Naive thymus-derived CD4-positive, alpha-beta T cell (primary cell): ENCODE results near the gene MARVELD1. TPM values are rescaled to one million over a fixed set of nuclear protein-coding genes. Genes with fewer than 3 reads are reported as not detected.

Experiments
- ATAC-seq: fragments of 150-1000 bp; cut with Tn5 transposase; 2 replicates; pipeline ENCODE4 v1.10.0; 2021; ENCODE audit warnings: mild to moderate bottlenecking, moderate library complexity
- CTCF ChIA-PET: fragments of 350-600 bp; sonication (Branson Sonifier 250); formaldehyde crosslinking; loops from one replicate; lab custom pipeline; 2021; ENCODE audit warnings: antibody characterized with exemption; lab: Charles Lee
- POLR2A ChIA-PET: fragments of 350-600 bp; sonication (Branson Sonifier 250); formaldehyde crosslinking; loops from one replicate; lab custom pipeline; 2021; ENCODE audit warnings: antibody characterized with exemption, inconsistent platforms; lab: Charles Lee
- DNase-seq, 9 donors: peaks; one replicate each; pipeline versions ENCODE4 v3.0.0 to v3.0.0-alpha.2; 2020 to 2022; ENCODE audit warnings: mixed read lengths in 1 of 9
- H3K27ac ChIP-seq: one replicate; pipeline ENCODE4 v1.7.0; 2013; ENCODE audit warnings: mild to moderate bottlenecking, low read depth, low read length, moderate library complexity
- H3K27me3 ChIP-seq, 2 donors: one replicate each; pipeline ENCODE4 v1.7.0; 2013; ENCODE audit warnings: low read length in 2 of 2, mild to moderate bottlenecking in 2 of 2, moderate library complexity in 2 of 2; ENCODE audit not compliant: control insufficient read depth in 2 of 2, insufficient read depth in 2 of 2
- H3K36me3 ChIP-seq, 3 experiments: 1 replicate in 2 of 3; 2 replicates in 1 of 3; pipeline ENCODE4 v1.7.0; 2013; ENCODE audit warnings: low read length in 3 of 3, mild to moderate bottlenecking in 3 of 3, moderate library complexity in 1 of 3; ENCODE audit not compliant: insufficient read depth in 3 of 3, control insufficient read depth in 2 of 3
- H3K4me1 ChIP-seq, 2 donors: one replicate each; pipeline ENCODE4 v1.7.0; 2013; ENCODE audit warnings: low read length in 2 of 2, mild to moderate bottlenecking in 2 of 2, moderate library complexity in 1 of 2; ENCODE audit not compliant: control insufficient read depth in 2 of 2, insufficient read depth in 2 of 2
- H3K4me3 ChIP-seq: 2 replicates; pipeline ENCODE4 v1.7.0; 2013; ENCODE audit warnings: mild to moderate bottlenecking, low read length
- H3K9me3 ChIP-seq, 3 experiments: 1 replicate in 2 of 3; 2 replicates in 1 of 3; pipeline ENCODE4 v1.7.0; 2013; ENCODE audit warnings: low read length in 3 of 3; ENCODE audit not compliant: control insufficient read depth in 2 of 3
- H3K27ac Mint-ChIP-seq, 9 donors: one replicate each; pipeline ENCODE4 v1.8.0; 2020 to 2022; ENCODE audit warnings: mixed read lengths in 9 of 9, mild to moderate bottlenecking in 8 of 9, moderate library complexity in 5 of 9, inconsistent platforms in 2 of 9
- H3K27me3 Mint-ChIP-seq, 5 donors: one replicate each; pipeline ENCODE4 v1.8.0; 2021 to 2022; ENCODE audit warnings: mixed read lengths in 5 of 5, mild to moderate bottlenecking in 1 of 5
- H3K36me3 Mint-ChIP-seq, 5 donors: one replicate each; pipeline ENCODE4 v1.8.0; 2020 to 2022; ENCODE audit warnings: mixed read lengths in 5 of 5, mild to moderate bottlenecking in 3 of 5, inconsistent platforms in 1 of 5
- H3K4me1 Mint-ChIP-seq, 7 donors: one replicate each; pipeline ENCODE4 v1.8.0; 2020 to 2022; ENCODE audit warnings: mixed read lengths in 7 of 7, mild to moderate bottlenecking in 3 of 7, inconsistent platforms in 1 of 7
- H3K4me3 Mint-ChIP-seq, 10 donors: one replicate each; pipeline ENCODE4 v1.8.0; 2020 to 2022; ENCODE audit warnings: mild to moderate bottlenecking in 10 of 10, mixed read lengths in 10 of 10, moderate library complexity in 6 of 10, inconsistent platforms in 2 of 10
- H3K9me3 Mint-ChIP-seq, 11 donors: one replicate each; pipeline ENCODE4 v1.8.0; 2020 to 2022; ENCODE audit warnings: mixed read lengths in 11 of 11, mild to moderate bottlenecking in 4 of 11, inconsistent platforms in 1 of 11, moderate library complexity in 1 of 11
- intact Hi-C, 2 donors: fragments of 100-400 bp; cut with micrococcal nuclease; formaldehyde crosslinking; loops; one replicate each; pipeline ENCODE4 v1.15.1; 2023
- polyA plus RNA-seq, 2 donors: library from polyadenylated mRNA; unstranded; fragments of 300-500 nt; fragmentation: Illumina TruSeq; gene quantifications; one replicate each; pipeline ENCODE4 v1.2.3, GENCODE V29; 2021
- total RNA-seq, 6 experiments: library from RNA in 5 of 6; stranded (reverse) in 5 of 6; gene quantifications; 1 replicate in 5 of 6; 2 replicates in 1 of 6; pipeline ENCODE4 v1.2.3 and lab custom pipeline; 2021 to 2026

Gene MARVELD1
- total and polyA plus RNA-seq, 7 experiments from 2014 or later, result 0.07 to 5.0 (median 1.1) TPM

- Histone ChIP-seq H3K27me3 (no peaks in the 10 kb centered on the region), H3K4me1 (no peaks in the 10 kb centered on the region), H3K4me3 (no peak overlapping the region), H3K36me3 (peaks cover 0 to 30% (median 8%) of the 10 kb centered on the region in 3 experiments), H3K27ac (no peak overlapping the region), H3K9me3 (no peaks in the 10 kb centered on the region)
- no peak overlapping the region for H3K4me3 Mint-ChIP-seq
- H3K9me3 Mint-ChIP-seq, result peaks cover 0 to 2% (median 0%) of the 10 kb centered on the region in 11 donors
- CTCF ChIA-PET, result no interaction called here
- peak overlapping the region in 2 of 9 donors; percentile 13 to 24 for H3K27ac Mint-ChIP-seq
- H3K27me3 Mint-ChIP-seq, result peaks cover 4 to 9% (median 6%) of the 10 kb centered on the region in 5 donors
- H3K36me3 Mint-ChIP-seq, result peaks cover 0 to 39% (median 11%) of the 10 kb centered on the region in 5 donors
- DNase-seq (no peak), ATAC-seq (no peak)
- intact Hi-C loops, result loop anchor here in 1 of 2 donors (10.0 kb wide), 1 partner anchor 260 kb away; no protein-coding TSS in a partner anchor
- peaks cover 0 to 7% (median 0%) of the 10 kb centered on the region in 7 donors for H3K4me1 Mint-ChIP-seq
- POLR2A ChIA-PET, result interaction anchor here (1.8 kb wide), 1 partner anchor 28 kb away, joined by 3 read pairs; the partner anchor contains the start of gene ZFYVE27
Measured at GRCh38 chr10:97764519-97764931, 51.0 kb downstream of the MARVELD1 start.

DNA sequence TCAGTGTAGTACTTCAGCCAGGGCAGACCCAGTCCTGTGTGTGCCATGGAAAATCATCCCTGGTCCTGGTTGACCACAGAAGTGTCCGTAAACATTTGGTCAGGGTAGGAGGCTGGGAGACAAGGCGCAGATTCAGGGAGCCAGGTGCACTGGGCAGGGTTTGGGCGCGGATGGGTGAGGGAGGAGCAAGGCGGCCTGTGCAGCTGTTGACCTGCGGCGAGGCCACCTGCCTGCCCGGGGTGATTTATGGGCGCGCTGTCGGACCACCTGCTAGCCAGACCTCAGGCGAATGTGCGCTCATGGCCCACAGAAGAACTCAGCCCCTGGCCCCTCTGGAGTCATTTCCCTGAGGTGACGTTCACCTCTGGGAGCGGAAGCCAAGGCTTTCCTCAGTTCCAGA lies 51.7 kb downstream of the MARVELD1 start:
- no peak for DNase-seq
- no peak overlapping the region for H3K27ac Mint-ChIP-seq
- POLR2A ChIA-PET, result interaction anchor here (1.8 kb wide), 1 partner anchor 29 kb away, joined by 3 read pairs; the partner anchor contains the start of gene ZFYVE27

DNA sequence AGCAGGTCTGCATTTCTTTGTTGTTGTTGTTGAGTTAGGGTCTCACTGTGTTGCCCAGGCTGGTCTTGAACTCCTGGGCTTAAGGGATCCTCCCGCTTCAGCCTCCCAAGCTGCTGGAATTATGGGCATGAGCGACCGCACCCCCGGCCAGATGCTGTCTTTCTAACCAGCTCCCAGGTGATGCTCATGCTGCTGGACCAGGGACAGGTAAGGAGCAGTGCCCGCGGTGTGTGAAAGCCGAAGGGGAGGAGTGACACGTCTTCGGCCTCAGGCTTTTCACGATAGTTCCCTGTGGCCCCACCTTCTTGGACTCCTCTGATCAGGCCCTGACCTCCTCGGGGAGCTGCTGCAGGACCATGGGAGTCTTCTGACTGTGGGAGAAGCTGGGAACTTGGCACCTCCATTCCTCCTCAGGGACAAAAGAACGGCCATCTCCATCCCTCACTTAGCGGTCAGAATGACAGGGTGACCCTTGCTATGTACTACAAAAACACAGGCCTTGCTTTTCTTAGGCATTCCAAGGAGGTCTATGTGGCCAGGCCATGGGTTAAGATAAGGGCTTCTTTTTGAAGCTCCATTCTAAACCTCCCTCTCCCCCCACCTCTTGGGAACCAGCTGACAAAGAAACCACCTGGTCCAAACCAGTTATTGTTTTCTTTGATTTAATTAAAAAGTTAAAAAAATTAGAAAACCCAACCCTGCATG lies 52.7 kb downstream of the MARVELD1 start:
- no peak overlapping the region for H3K4me3 Mint-ChIP-seq
- CTCF ChIA-PET, result interaction anchor here (0.7 kb wide), 1 partner anchor 187 kb away, joined by 3 read pairs; no protein-coding TSS in a partner anchor
- peaks cover 0 to 27% (median 11%) of the 10 kb centered on the region in 5 donors for H3K36me3 Mint-ChIP-seq
- Histone ChIP-seq H3K27me3 (peaks cover 0 to 4% of the 10 kb centered on the region in 2 donors), H3K4me3 (no peak overlapping the region), H3K36me3 (peaks cover 0 to 13% (median 0%) of the 10 kb centered on the region in 3 experiments), H3K27ac (no peak overlapping the region), H3K9me3 (no peaks in the 10 kb centered on the region), H3K4me1 (no peaks in the 10 kb centered on the region)
- peaks cover 0 to 2% (median 0%) of the 10 kb centered on the region in 11 donors for H3K9me3 Mint-ChIP-seq
- POLR2A ChIA-PET, result no interaction called here
- H3K4me1 Mint-ChIP-seq, result peaks cover 0 to 15% (median 3%) of the 10 kb centered on the region in 7 donors
- H3K27me3 Mint-ChIP-seq, result peaks cover 16 to 24% (median 23%) of the 10 kb centered on the region in 5 donors
- DNase-seq, result no peak
- no peak overlapping the region for H3K27ac Mint-ChIP-seq
- intact Hi-C loops, result loop anchor here in 1 of 2 donors (10.0 kb wide), 1 partner anchor 259 kb away; no protein-coding TSS in a partner anchor
- no peak for ATAC-seq

More for the DNA sequence above, 51.7 kb downstream of the MARVELD1 start:
- H3K27me3 Mint-ChIP-seq, result peaks cover 8 to 16% (median 12%) of the 10 kb centered on the region in 5 donors
- Histone ChIP-seq H3K9me3 (no peaks in the 10 kb centered on the region), H3K4me3 (no peak overlapping the region), H3K36me3 (peaks cover 0 to 23% (median 2%) of the 10 kb centered on the region in 3 experiments), H3K27ac (no peak overlapping the region), H3K27me3 (no peaks in the 10 kb centered on the region), H3K4me1 (no peaks in the 10 kb centered on the region)
- CTCF ChIA-PET, result interaction anchor here (0.7 kb wide), 1 partner anchor 104 kb away, joined by 6 read pairs; no protein-coding TSS in a partner anchor
- peaks cover 0 to 2% (median 0%) of the 10 kb centered on the region in 11 donors for H3K9me3 Mint-ChIP-seq
- no peak for ATAC-seq
- H3K4me3 Mint-ChIP-seq, result no peak overlapping the region
- H3K36me3 Mint-ChIP-seq, result peaks cover 0 to 32% (median 11%) of the 10 kb centered on the region in 5 donors
- intact Hi-C loops, result loop anchor here in 1 of 2 donors (10.0 kb wide), 1 partner anchor 260 kb away; no protein-coding TSS in a partner anchor
- peaks cover 0 to 8% (median 0%) of the 10 kb centered on the region in 7 donors for H3K4me1 Mint-ChIP-seq

DNA sequence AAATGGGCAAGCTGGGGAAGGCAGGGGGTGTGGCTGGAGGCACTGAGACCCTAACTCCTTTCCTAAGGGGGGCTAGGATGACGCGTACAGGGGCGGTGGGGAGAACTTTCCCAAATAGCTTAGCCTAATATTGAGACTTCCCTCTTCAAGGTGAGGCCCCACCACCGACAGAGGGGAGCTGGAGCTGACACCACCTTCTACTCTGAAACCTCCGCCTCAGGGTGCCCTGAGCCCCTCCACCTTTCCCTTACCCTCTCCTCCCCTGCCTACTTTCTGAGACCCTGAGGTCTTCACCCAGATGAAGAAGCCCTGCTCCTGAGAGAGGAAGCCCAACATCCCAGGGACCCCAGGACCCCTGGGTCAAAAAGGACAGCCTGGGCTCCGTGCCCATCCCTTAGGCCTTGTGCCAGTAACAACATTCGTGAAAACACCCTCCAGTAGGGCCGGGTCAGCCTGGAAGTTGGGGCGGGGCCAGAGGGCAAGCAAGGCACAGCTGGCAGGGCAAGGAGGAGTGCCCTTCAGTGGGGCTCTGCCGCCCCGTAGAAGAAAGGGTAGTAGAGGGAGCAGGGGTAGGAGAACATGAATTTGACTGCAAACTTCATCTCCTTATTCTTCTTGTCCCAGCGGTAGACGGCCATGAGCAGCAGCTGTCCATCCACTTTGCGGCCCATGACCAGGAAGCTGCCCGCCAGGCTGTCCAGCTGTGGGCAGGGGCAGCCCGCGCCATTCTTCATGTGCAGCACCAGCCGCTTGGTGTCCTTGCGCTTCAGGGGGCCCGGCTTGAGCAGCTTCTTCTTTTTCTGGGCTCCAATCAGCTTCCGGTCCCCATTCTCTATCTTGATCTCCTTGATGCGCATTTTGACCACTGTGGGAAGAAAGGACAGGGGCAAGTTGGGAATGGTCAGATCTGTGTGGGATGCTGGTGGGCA lies 53.7 kb downstream of the MARVELD1 start:
- Mint-ChIP-seq H3K36me3 (peaks cover 1 to 20% (median 6%) of the 10 kb centered on the region in 5 donors), H3K4me3 (no peak overlapping the region), H3K9me3 (peaks cover 0 to 2% (median 0%) of the 10 kb centered on the region in 11 donors), H3K4me1 (peaks cover 3 to 20% (median 8%) of the 10 kb centered on the region in 7 donors), H3K27ac (no peak overlapping the region), H3K27me3 (peaks cover 20 to 29% (median 29%) of the 10 kb centered on the region in 5 donors)
- H3K9me3 ChIP-seq, result no peaks in the 10 kb centered on the region
- no peaks in the 10 kb centered on the region for H3K4me1 ChIP-seq
- H3K36me3 ChIP-seq, result peaks cover 0 to 3% (median 0%) of the 10 kb centered on the region in 3 experiments
- no peak overlapping the region for H3K27ac ChIP-seq
- intact Hi-C loops, result loop anchor here in 1 of 2 donors (10.0 kb wide), 1 partner anchor 258 kb away; no protein-coding TSS in a partner anchor
- DNase-seq (no peak), ATAC-seq (no peak)
- CTCF ChIA-PET, result interaction anchor here (0.6 to 0.7 kb wide), 2 partner anchors 14 to 186 kb away, joined by 3 read pairs; no protein-coding TSS in a partner anchor
- no peak overlapping the region for H3K4me3 ChIP-seq
- POLR2A ChIA-PET, result interaction anchor here (2.0 kb wide), 1 partner anchor 14 kb away, joined by 7 read pairs; no protein-coding TSS in a partner anchor
- peaks cover 0 to 4% of the 10 kb centered on the region in 2 donors for H3K27me3 ChIP-seq

Other genes starting within 250 kb of the MARVELD1 start
- 100 to 1,000 TPM in 2 of 5 experiments, 10 to 100 TPM in 3; 68.7 to 113 (median 87.9) TPM for gene MMS19, start 215.3 kb upstream of the MARVELD1 start, total RNA-seq
- 10 to 100 TPM; 37.4 to 59.0 TPM for gene MMS19, start 215.3 kb upstream of the MARVELD1 start, polyA plus RNA-seq
- gene UBTD1, start 214.8 kb upstream of the MARVELD1 start, total RNA-seq, result 1 to 10 TPM in 4 of 5 experiments, under 1 TPM in 1; 0.94 to 4.2 (median 2.1) TPM
- gene UBTD1, start 214.8 kb upstream of the MARVELD1 start, polyA plus RNA-seq, result 1 to 10 TPM; 1.2 to 2.9 TPM
- gene ANKRD2, start 141.0 kb upstream of the MARVELD1 start, total RNA-seq, result under 1 TPM in 1 of 5 experiments, not detected in 4; 0.22 TPM
- not detected for gene ANKRD2, start 141.0 kb upstream of the MARVELD1 start, polyA plus RNA-seq
- gene HOGA1, start 129.3 kb upstream of the MARVELD1 start, total RNA-seq, result not detected
- not detected for gene HOGA1, start 129.3 kb upstream of the MARVELD1 start, polyA plus RNA-seq
- gene C10orf62, start 124.0 kb upstream of the MARVELD1 start, total RNA-seq, result not detected
- not detected for gene C10orf62, start 124.0 kb upstream of the MARVELD1 start, polyA plus RNA-seq
- 1 to 10 TPM in 4 of 5 experiments, under 1 TPM in 1; 0.78 to 4.1 (median 1.5) TPM for gene MORN4, start 80.2 kb upstream of the MARVELD1 start, total RNA-seq
- 1 to 10 TPM; 1.3 to 5.9 TPM for gene MORN4, start 80.2 kb upstream of the MARVELD1 start, polyA plus RNA-seq
- gene PI4K2A, start 73.1 kb upstream of the MARVELD1 start, total RNA-seq, result 10 to 100 TPM in 4 of 5 experiments, 1 to 10 TPM in 1; 9.0 to 33.8 (median 11.0) TPM
- gene PI4K2A, start 73.1 kb upstream of the MARVELD1 start, polyA plus RNA-seq, result 1 to 10 TPM; 5.5 to 8.7 TPM
- gene AVPI1, start 26.5 kb upstream of the MARVELD1 start, total RNA-seq, result 10 to 100 TPM in 1 of 5 experiments, 1 to 10 TPM in 3, under 1 TPM in 1; 0.65 to 10.6 (median 2.5) TPM
- gene AVPI1, start 26.5 kb upstream of the MARVELD1 start, polyA plus RNA-seq, result 1 to 10 TPM; 1.4 to 1.9 TPM
- gene ZFYVE27, start 23.4 kb downstream of the MARVELD1 start, total RNA-seq, result 10 to 100 TPM; 31.0 to 68.8 (median 61.8) TPM
- gene ZFYVE27, start 23.4 kb downstream of the MARVELD1 start, polyA plus RNA-seq, result 10 to 100 TPM; 32.9 to 41.0 TPM
- under 1 TPM in 2 of 5 experiments, not detected in 3; 0.43 to 0.46 TPM for gene SFRP5, start 58.3 kb downstream of the MARVELD1 start, total RNA-seq
- gene SFRP5, start 58.3 kb downstream of the MARVELD1 start, polyA plus RNA-seq, result 1 to 10 TPM in 1 of 2 donors, not detected in 1; 1.0 TPM
- 1 to 10 TPM; 5.8 to 8.5 (median 6.5) TPM for gene GOLGA7B, start 136.1 kb downstream of the MARVELD1 start, total RNA-seq
- gene GOLGA7B, start 136.1 kb downstream of the MARVELD1 start, polyA plus RNA-seq, result 1 to 10 TPM in 1 of 2 donors, under 1 TPM in 1; 0.62 to 1.6 TPM